Upper lobe of left lung (tissue), 4 donors: Measurements from ENCODE around the gene KRT40.

Experiments
- POLR2A ChIP-seq, 4 donors: fragments of 450-650 bp; IDR thresholded peaks; one replicate each; pipeline ENCODE4 v1.5.1; 2016 to 2017; ENCODE audit warnings: antibody characterized with exemption in 4 of 4, mild to moderate bottlenecking in 2 of 4
- TF ChIP-seq, protein P1 (sequence below), 6 experiments: fragments of 450-650 bp in 4 of 6; fragments of 200-600 bp in 2 of 6; sonication (generic) in 2 of 6; IDR thresholded peaks; one replicate each; pipeline ENCODE4 v1.5.1; 2016 to 2019; ENCODE audit warnings: antibody characterized with exemption in 6 of 6

DNA sequence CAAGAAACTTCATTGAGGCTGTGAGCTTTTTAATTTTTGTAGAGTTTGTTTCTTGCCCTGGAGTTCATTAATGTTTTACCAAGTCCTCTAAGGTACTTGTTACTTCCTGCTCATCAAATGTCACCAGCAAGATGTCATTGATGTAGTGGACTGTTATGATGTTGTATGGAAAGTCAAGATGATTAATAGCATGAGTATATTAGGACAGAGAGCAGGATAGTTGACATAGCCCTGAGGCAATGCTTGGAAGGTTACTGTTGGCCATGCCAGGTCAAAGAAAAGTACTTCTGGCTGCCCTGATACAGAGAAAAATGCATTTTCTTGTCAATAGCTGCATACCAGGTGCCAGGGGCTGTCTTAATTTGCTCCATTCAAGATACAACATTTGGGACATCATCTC, 36.2 kb upstream of the KRT40 start:
- no peak for TF ChIP-seq POLR2A (IDR thresholded peaks at IDR 0.05)
- TF ChIP-seq, protein P1, sequence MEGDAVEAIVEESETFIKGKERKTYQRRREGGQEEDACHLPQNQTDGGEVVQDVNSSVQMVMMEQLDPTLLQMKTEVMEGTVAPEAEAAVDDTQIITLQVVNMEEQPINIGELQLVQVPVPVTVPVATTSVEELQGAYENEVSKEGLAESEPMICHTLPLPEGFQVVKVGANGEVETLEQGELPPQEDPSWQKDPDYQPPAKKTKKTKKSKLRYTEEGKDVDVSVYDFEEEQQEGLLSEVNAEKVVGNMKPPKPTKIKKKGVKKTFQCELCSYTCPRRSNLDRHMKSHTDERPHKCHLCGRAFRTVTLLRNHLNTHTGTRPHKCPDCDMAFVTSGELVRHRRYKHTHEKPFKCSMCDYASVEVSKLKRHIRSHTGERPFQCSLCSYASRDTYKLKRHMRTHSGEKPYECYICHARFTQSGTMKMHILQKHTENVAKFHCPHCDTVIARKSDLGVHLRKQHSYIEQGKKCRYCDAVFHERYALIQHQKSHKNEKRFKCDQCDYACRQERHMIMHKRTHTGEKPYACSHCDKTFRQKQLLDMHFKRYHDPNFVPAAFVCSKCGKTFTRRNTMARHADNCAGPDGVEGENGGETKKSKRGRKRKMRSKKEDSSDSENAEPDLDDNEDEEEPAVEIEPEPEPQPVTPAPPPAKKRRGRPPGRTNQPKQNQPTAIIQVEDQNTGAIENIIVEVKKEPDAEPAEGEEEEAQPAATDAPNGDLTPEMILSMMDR (IDR thresholded peaks at IDR 0.05) = no peak
